Ovary (tissue), 10 donors: ENCODE results near the gene NR2F1-AS1. TPM values are rescaled to one million over a fixed set of nuclear protein-coding genes. Genes with fewer than 3 reads are reported as not detected.

ENCODE experiments used
- DNase-seq, 5 donors: peaks; one replicate each; pipeline ENCODE4 v3.0.0-alpha.2; 2019 to 2020
- H3K27ac ChIP-seq, 2 donors: fragments of 200-600 bp; one replicate each; pipeline versions ENCODE4 v1.5.1 to v1.8.0; 2019 to 2022
- H3K27me3 ChIP-seq: fragments of 200-600 bp; one replicate; pipeline ENCODE4 v1.8.0; 2022
- H3K36me3 ChIP-seq: fragments of 200-600 bp; sonication (generic); one replicate; pipeline ENCODE4 v1.5.1; 2019
- H3K4me1 ChIP-seq: one replicate; pipeline ENCODE4 v1.8.1; 2013; ENCODE audit warnings: mild to moderate bottlenecking, moderate library complexity; ENCODE audit not compliant: insufficient read depth
- H3K4me3 ChIP-seq: fragments of 200-600 bp; sonication (generic); one replicate; pipeline ENCODE4 v1.5.1; 2017
- H3K9me3 ChIP-seq, 2 donors: fragments of 200-600 bp in 1 of 2; sonication (generic) in 1 of 2; one replicate each; pipeline versions ENCODE4 v1.5.1 to v1.8.1; 2013 to 2019; ENCODE audit warnings: mild to moderate bottlenecking in 1 of 2, moderate library complexity in 1 of 2
- EP300 ChIP-seq: sonication (generic); formaldehyde crosslinking; IDR thresholded peaks from one replicate; pipeline ENCODE4 v1.6.1; 2017; ENCODE audit warnings: antibody characterized with exemption
- POLR2A ChIP-seq: fragments of 450-650 bp; IDR thresholded peaks from one replicate; pipeline ENCODE4 v1.6.1; 2017; ENCODE audit warnings: antibody characterized with exemption, mild to moderate bottlenecking, moderate library complexity
- WGBS, 3 donors: extraction: QIAGEN DNeasy Blood & Tissue Kit in 1 of 3; methylation state at CpG; one replicate each; pipeline versions ENCODE4 v1.1.5 to v1.1.7; 2013 to 2017; 5-methylcytosine and 5-hydroxymethylcytosine counted together
- intact Hi-C, 4 donors: fragments of 100-400 bp; cut with DNase I; formaldehyde crosslinking; loops; one replicate each; pipeline versions ENCODE4 v1.11.0 to v1.15.1; 2022 to 2023
- long read RNA-seq, 3 donors: library from polyadenylated mRNA in 2 of 3; unstranded in 2 of 3; transcript quantifications; one replicate each; pipeline ENCODE4 v2.0.0 and lab custom pipeline, GENCODE V29; 2021 to 2026
- polyA plus RNA-seq, 2 donors: library from polyadenylated mRNA; stranded (reverse); fragments of 200-250 nt in 1 of 2; fragments of 350-450 nt in 1 of 2; fragmentation: Illumina TruSeq in 1 of 2; extraction: RNeasy Lipid Tissue Mini Kit (QIAGEN cat#74804) in 1 of 2; gene quantifications; one replicate each; pipeline ENCODE4 v1.2.3, GENCODE V29; 2013 to 2014
- total RNA-seq, 7 donors: library from RNA; depleted of rRNA in 2 of 7; stranded (reverse); fragments of >200 nt in 2 of 7; fragmentation: NEBNext Ultra II Directional in 3 of 7; extraction: Animal tissue kit (Norgen Biotek cat#: 25700) in 3 of 7; gene quantifications; one replicate each; pipeline versions ENCODE4 v1.1.0 to v1.2.4, GENCODE V29; 2016 to 2023
- TF ChIP-seq, protein P1 (sequence below), 3 donors: fragments of 450-650 bp in 2 of 3; fragments of 200-600 bp in 1 of 3; IDR thresholded peaks; one replicate each; pipeline versions ENCODE4 v1.5.1 to v1.8.0; 2016 to 2022; ENCODE audit warnings: antibody characterized with exemption in 3 of 3, mild to moderate bottlenecking in 1 of 3
- donor health status: DM: no; HTN: no; CAD: no; lungs with moderate emphysema.
- donor health status: DM: no; HTN: no; CAD: no.
- donor health status: Bipolar disorder and iron deficiency.
- donor health status: DM: yes; HTN: yes; CAD: no.
- donor health status: DM: no; HTN: no; CAD: no.
- donor health status: DM: yes; HTN: yes; CAD: no.

Gene NR2F1-AS1
- total RNA-seq (10 to 100 TPM; 22.4 to 45.7 (median 26.5) TPM), polyA plus RNA-seq (10 to 100 TPM; 20.7 to 25.0 TPM)
- long read RNA-seq, donor 1, partial matches to known transcripts, result 0 of 68 reads
- long read RNA-seq, donor 1, other reads (novel, unspliced or antisense), result 60 of 68 reads
- long read RNA-seq, donor 2, partial matches to known transcripts, result 98 of 99 reads
- long read RNA-seq, donor 2, other reads (novel, unspliced or antisense), result 0 of 99 reads
- long read RNA-seq, donor 3, partial matches to known transcripts, result 2 of 34 reads
- long read RNA-seq, donor 3, other reads (novel, unspliced or antisense), result 27 of 34 reads

DNA sequence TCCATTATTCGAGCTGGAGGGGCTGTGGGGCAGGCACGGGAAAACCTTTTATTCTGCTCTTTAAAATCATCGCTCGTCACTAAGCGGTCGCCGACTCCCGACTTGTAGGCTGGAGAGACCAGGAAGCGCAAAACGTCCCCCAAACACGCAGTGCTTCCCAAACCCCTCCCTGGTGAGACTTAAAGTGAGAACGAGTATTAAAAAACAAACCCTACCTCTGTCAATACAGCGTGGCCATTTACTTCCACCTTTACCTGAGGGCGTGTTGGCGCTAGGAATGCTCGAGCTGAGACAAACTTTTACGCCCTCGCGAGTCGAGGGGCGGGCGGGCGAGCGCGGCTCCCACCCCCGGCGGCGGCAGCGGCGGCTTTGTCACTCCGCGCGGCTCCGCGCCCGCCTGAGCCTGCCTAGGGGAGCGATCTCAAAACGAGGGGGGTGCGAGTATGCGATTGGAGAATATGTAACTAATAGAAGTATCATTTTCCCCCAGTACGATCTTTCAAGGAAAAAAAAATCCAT, at the start of gene NR2F1-AS1:
Gene NR2F1-AS1, minus strand, starts transcription at position 293 of the 519 bp plus-strand sequence.
- 0 to 1% (median 1%) methylated on average over 41 of the region's 41 CpGs for WGBS, 3 donors
- Histone ChIP-seq H3K4me1 (no peaks in the 10 kb centered on the region), H3K4me3 (peak within 1 kb of the TSS; percentile 87), H3K36me3 (no peaks in the 10 kb centered on the region), H3K27me3 (no peaks in the 10 kb centered on the region), H3K9me3 (no peaks in the 10 kb centered on the region), H3K27ac (peak within 1 kb of the TSS; percentile 89 to 95)
- intact Hi-C loops, result loop anchor here in 3 of 4 donors (5.0 to 10.0 kb wide), 5 partner anchors 49 to 666 kb away; no protein-coding TSS in a partner anchor
- TF ChIP-seq, protein P1, sequence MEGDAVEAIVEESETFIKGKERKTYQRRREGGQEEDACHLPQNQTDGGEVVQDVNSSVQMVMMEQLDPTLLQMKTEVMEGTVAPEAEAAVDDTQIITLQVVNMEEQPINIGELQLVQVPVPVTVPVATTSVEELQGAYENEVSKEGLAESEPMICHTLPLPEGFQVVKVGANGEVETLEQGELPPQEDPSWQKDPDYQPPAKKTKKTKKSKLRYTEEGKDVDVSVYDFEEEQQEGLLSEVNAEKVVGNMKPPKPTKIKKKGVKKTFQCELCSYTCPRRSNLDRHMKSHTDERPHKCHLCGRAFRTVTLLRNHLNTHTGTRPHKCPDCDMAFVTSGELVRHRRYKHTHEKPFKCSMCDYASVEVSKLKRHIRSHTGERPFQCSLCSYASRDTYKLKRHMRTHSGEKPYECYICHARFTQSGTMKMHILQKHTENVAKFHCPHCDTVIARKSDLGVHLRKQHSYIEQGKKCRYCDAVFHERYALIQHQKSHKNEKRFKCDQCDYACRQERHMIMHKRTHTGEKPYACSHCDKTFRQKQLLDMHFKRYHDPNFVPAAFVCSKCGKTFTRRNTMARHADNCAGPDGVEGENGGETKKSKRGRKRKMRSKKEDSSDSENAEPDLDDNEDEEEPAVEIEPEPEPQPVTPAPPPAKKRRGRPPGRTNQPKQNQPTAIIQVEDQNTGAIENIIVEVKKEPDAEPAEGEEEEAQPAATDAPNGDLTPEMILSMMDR (IDR thresholded peaks at IDR 0.05), result no peak
- TF ChIP-seq EP300 (no peak), POLR2A (no peak)
- peak in 4 of 5 donors; percentile 47 to 57 (median 56) for DNase-seq

DNA sequence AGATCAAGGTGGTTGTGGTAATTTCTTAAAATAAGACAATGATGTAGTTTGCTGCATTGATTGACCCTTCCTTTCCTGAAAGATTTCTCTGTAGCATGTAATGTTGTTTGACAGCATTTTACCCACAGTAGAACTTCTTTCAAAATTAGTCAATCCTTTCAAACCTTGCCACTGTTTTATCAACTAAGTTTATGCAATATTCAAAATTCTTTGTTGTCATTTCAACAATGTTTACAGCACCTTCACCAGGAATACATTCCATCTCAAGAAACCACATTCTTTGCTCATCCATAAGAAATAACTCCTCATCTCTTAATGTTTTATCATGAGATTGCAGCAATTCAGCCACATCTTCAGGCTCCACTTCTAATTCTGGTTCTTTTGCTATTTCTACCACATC, 45.8 kb upstream of the NR2F1-AS1 start:
- no peaks in the 10 kb centered on the region for H3K36me3 ChIP-seq
- no peak for DNase-seq
- TF ChIP-seq, protein P1 (IDR thresholded peaks at IDR 0.05), result no peak
- TF ChIP-seq POLR2A, result no peak
- no peak for TF ChIP-seq EP300
- H3K27me3 ChIP-seq, result no peaks in the 10 kb centered on the region
- H3K4me1 ChIP-seq, result no peaks in the 10 kb centered on the region
- H3K4me3 ChIP-seq, result no peak overlapping the region
- no peak overlapping the region for H3K27ac ChIP-seq
- intact Hi-C loops, result no loop called here
- no peaks in the 10 kb centered on the region for H3K9me3 ChIP-seq

DNA sequence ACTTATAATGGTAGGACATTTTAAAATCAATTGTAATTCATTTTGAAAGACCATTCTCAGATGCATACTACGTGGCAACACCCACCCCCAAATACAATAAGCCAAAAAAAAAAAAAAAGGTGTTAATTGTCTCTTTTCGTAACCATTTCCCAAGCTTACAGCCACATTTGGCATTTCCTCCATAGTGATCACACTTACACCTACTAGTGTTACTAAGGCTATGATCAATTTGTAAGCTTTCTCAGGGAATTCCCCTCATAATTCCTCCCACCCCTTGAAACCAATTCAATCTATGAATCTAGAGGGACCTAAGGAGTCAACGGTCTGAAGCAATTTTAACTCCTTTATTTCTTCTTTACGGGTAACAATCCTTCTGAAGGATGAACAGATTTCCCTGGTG, 42.1 kb upstream of the NR2F1-AS1 start:
- intact Hi-C loops, result no loop called here
- H3K27ac ChIP-seq, result no peak overlapping the region
- 71 to 81% (median 79%) methylated on average over 4 of the region's 4 CpGs for WGBS, 3 donors

GRCh38 chr5:93622240-93622885, 41.3 kb upstream of the NR2F1-AS1 start:
- 65 to 69% (median 65%) methylated on average over 4 of the region's 4 CpGs for whole genome bisulfite sequencing, 3 donors
- peak overlapping the region in 1 of 2 donors; percentile 81 for H3K27ac ChIP-seq
- H3K4me3 ChIP-seq, result no peak overlapping the region
- no peaks in the 10 kb centered on the region for H3K4me1 ChIP-seq
- H3K27me3 ChIP-seq, result no peaks in the 10 kb centered on the region
- no peaks in the 10 kb centered on the region for H3K9me3 ChIP-seq
- no peaks in the 10 kb centered on the region for H3K36me3 ChIP-seq
- intact Hi-C loops, result no loop called here
- peak in 1 of 5 donors; percentile 45 for DNase-seq
- TF ChIP-seq EP300, result no peak
- TF ChIP-seq, protein P1 (IDR thresholded peaks at IDR 0.05), result no peak
- no peak for TF ChIP-seq POLR2A

More for the DNA sequence above, 42.1 kb upstream of the NR2F1-AS1 start:
- no peak overlapping the region for H3K4me3 ChIP-seq
- H3K4me1 ChIP-seq, result no peaks in the 10 kb centered on the region
- no peak for DNase-seq
- H3K36me3 ChIP-seq, result no peaks in the 10 kb centered on the region
- H3K27me3 ChIP-seq, result no peaks in the 10 kb centered on the region
- TF ChIP-seq EP300 (no peak), POLR2A (no peak)
- TF ChIP-seq, protein P1 (IDR thresholded peaks at IDR 0.05), result no peak
- no peaks in the 10 kb centered on the region for H3K9me3 ChIP-seq
